GM21515 (cell line): ENCODE measurements around the gene CT45A1.
"Not testable (repeated sequence)": the region's sequence is repeated elsewhere in the genome, so short reads cannot be mapped to it uniquely, and the experiment has no call there.

Source experiments
- ATAC-seq: cut with Tn5 transposase; IDR thresholded peaks from one replicate; pipeline ENCODE4 v1.9.1; 2021; ENCODE audit not compliant: unreplicated experiment

The CT45A1 gene, protein sequence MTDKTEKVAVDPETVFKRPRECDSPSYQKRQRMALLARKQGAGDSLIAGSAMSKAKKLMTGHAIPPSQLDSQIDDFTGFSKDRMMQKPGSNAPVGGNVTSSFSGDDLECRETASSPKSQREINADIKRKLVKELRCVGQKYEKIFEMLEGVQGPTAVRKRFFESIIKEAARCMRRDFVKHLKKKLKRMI

DNA sequence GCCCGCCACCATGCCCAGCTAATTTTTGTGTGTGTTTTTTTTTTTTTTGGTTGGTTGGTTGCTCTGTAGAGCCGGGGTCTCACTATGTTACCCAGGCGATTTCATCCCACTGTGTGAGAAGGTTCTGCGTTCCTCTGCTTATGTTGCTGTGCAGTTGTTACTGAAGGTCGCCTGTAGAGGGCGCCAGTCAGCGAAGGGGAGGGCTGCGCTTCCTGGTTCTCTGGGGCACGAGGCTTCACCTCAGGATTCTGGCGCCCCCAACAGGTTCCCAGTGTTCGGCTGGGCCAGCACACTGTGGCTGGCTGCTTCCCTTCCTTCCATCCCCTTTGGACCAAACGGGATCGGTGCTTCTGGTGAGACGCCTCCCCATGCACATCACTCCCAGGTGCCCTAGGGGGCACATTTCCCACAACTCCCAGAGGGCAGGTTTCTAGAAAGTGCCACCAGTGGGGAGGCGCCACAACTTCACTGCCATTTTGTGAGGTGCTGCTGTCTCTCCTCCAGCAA is at the start of gene CT45A1:
Gene CT45A1, plus strand, starts transcription at position 457 of the 507 bp plus-strand sequence. CDS start 5,302 bp downstream, outside the sequence.
- ATAC-seq = not testable (repeated sequence)

DNA sequence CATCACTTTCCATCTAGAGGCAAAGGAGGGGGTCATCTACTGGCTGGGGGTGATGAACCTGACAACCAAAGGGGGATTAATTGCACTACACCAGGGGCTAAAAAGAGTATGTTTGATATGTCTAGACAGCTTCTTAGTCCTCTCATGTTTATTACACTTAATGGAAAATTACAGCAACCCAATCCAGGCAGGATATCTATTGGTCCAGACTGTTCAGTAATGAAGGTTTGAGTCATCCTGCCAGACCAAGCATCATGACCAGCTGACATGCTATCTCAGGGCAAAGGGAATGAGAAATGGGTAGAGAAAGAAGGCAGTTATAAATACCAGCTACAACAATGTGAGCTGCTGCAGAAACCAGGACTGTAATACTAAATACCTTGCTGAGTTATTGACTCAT is 40.5 kb upstream of the CT45A1 start:
- not testable (repeated sequence) for ATAC-seq

DNA sequence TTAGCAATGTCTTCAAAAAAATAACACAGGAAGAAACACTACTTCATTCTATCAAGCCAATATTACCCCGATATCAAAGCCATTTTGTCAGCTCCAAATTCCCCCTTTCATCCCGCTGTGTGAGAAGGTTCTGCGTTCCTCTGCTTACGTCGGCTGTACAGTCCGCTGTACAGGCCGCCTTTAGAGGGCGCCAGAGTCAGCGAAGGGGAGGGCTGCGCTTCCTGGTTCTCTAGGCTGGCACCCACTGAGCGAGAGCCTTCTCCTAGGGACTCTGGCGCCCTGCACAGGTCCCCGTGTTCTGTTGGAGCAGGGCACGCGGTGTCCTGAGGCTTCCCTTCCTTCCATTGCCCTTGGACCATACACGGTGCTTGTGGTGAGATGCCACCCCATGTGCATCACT is 25.3 kb upstream of the CT45A1 start:
- no peak for ATAC-seq

DNA sequence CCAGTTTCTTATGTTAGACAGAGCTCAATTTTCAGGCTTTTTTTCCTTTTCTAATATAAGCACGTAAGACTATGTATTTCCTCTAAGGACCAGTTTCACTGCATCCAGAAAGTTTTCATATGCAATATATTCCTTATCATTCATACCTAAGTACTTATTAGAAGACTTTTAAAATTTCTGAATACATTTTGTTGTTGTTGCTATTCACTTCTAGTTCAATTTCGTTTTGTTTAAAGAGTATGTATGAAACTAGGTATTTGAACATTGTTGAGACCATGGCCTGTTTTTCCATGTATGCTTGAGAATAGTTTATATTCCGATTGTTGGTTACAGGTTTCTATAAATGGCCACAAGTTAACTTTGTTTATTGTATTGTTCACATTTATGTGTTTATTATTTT is 18.0 kb upstream of the CT45A1 start:
- no peak for ATAC-seq

DNA sequence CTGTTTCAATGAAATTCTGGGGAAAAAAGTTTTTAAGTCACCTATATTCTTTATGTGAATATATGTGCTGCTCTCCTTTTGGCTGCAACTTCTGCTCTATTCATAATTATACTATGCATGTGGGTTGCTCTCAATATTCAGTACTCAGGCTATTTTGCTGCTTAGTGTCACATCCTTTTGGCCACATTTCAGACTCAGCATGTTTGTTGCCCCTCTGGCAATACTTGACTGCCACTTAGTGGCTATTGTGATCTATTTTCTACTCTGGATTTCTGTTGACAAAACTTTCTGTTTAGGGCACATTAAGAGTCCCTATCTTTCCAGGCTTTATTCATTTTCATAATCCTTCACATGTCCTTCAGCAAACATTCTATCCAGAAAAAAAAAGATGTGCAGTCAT is 15.8 kb upstream of the CT45A1 start:
- no peak for ATAC-seq

DNA sequence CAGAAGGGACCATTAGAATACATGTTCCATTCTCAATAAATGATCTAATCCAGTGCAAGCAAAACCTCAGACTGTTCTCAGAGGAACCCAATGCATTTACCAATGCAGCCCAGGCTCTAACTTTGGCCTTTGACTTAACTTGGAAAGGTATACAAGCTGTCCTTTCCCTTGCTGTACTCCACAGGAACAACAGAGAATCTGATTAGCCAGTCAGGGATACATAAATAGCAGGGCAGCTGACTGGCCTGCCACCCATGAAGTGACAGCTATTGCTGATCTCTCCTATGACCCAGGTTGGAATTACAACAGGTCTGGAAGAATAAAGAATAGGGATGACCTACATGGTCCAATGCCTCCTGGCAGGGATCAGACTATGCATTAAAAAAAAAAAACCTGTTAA is 14.5 kb upstream of the CT45A1 start:
- no peak for ATAC-seq

DNA sequence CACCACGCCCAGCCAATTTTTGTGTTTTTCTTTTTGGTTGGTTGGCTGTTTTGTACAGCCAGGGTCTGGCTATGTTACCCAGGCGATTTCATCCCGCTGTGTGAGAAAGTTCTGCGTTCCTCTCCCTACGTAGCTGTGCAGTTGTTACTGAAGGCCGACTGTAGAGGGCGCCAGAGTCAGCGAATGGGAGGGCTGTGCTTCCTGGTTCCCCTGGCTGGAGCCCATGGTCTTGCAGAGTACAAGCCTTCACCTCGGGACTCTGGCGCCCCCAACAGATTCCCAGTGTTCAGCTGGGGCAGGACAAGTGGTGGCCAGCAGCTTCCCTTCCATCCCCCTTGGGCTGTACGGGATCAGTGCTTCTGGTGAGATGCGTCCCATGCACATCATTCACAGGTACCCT is 5.6 kb upstream of the CT45A1 start:
- no peak for ATAC-seq

DNA sequence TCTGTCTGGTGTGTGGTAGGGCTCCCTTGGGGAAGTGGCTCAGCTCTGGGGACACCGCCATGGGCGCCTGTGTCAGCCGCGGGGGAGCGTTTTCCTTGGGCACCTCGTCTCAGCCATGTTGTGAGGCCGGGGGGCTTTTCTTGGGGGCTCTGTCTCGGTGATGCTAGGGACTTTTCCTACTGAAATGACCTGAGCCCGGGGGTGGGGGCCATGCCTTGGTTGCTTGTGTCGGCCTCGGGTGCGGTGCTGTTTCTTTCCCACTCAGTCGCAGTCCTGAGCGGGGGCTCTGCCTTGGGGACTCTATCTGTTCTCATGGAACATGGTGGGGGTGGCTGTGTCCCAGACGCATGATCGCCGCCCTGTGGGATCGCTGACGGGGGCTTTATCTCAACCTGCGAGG is 356 bp downstream of the CT45A1 start:
- ATAC-seq = no peak

DNA sequence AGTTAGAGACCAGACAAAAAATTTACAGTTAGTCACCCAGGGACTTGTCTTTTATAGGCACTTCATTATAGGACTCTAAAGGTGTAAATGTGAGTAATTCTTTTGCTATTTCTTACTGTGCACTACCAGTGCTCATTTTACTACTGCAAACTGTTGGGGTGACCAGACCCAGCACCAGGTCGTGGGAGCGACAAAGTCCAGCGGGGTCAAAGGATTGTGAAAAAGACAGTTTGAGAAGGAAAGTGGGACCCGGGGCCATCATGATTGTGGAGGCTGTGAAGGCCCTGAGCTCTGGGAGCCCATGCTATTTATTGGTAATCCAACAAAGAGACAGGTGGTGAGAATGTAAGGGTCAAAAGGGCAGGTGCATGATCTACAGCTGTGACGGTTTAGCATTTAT is 21.2 kb downstream of the CT45A1 start:
- ATAC-seq = not testable (repeated sequence)

DNA sequence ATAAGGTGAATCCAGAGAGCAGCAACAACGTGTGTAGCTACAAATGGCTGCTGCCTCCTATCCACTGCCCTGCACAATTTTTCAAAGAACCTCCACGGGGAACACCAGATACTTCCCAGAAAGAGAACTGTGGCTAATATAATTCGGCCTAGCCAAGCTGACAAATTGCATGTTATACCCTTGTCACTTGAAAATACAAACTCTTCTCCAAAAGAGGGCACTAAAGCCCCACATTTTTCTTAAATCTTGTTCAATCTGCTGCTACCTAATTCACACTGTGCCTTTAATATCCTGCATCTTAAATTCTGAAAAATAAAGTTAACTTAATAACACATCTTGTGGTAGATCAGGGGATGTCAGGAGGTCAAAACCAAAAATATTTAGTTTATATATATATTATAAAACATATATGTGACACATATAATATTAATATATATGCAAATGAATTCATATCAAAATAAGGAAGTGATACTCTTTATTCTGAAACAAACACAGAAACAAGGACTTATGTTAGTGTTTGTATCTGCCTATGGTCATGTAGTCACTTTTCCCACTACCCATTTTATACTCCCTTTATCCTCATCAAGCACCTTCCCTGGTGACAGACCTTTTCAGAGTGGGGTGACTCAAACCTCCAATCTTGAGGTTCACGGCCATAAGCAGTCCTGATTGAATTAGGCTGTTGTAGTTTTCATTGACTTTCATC is 24.1 kb downstream of the CT45A1 start:
- ATAC-seq = no peak

DNA sequence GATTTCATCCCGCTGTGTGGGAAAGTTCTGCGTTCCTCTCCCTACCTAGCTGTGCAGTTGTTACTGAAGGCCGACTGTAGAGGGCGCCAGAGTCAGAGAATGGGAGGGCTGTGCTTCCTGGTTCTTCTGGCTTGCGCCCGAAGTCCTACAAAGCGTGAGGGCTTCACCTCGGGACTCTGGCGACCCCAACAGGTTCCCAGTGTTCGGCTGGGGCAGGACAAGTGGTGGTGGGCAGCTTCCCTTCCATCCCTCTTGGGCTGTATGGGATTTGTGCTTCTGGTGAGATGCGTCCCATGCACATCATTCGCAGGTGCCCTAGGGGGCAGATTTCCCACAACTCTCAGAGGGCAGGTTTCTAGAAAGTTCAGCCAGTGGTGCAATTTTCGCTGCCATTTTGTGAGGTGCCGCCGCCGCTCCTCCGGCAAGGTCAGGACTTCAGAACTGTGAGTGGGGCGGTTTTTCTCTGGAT is 27.3 kb downstream of the CT45A1 start:
- no peak for ATAC-seq

DNA sequence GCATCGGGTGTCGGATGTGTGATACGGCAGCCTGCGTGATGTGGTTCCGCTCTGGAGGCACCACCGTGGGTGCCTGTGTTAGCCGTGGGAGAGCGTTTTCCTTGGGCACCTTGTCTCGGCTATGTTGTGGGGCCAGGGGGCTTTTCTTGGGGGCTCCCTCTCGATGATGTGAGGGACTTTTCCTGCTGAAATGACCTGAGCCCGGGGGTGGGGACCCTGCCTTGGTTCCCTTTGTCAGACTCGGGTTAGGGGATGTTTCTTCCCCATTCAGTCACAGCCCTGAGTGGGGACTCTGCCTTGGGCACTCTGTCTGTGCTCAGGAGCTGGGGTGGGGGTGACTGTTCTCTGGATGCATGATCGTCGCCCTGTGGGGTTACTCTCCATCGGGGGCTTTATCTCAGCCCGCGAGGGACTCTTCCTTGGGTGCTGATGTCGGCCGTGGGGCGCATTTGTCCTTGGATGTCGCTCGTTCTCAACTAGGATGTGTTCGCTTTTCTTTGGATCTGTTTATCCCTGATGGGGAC is 27.8 kb downstream of the CT45A1 start:
- no peak for ATAC-seq

DNA sequence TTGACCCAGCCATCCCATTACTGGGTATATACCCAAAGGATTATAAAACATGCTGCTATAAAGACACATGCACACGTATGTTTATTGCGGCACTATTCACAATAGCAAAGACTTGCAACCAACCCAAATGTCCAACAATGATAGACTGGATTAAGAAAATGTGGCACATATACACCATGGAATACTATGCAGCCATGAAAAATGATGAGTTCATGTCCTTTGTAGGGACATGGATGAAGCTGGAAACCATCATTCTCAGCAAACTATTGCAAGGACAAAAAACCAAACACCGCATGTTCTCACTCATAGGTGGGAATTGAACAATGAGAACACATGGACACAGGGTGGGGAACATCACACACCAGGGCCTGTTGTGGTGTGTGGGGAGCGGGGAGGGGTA is 31.3 kb downstream of the CT45A1 start:
- ATAC-seq = not testable (repeated sequence)

DNA sequence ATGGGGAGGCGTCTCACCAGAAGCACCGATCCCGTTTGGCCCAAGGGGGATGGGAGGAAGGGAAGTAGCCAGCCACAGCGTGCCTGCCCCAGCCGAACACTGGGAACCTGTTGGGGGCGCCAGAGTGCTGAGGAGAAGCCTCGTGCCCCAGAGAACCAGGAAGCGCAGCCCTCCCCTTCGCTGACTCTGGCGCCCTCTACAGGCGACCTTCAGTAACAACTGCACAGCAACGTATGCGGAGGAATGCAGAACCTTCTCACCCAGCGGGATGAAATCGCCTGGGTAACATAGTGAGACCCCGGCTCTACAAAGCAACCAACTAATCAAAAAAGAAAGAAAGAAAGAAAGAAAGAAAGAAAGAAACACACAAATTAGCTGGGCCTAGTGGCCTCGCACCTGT is 54.7 kb downstream of the CT45A1 start, which contains the start of gene CT45A3:
Gene CT45A3, minus strand, starts transcription at position 101 of the 400 bp plus-strand sequence. CDS start 3,747 bp downstream, outside the sequence.
- not testable (repeated sequence) for ATAC-seq
